Natural killer cell (primary cell): ENCODE results near the gene CACNA1S. TPM values are rescaled to one million over a fixed set of nuclear protein-coding genes. Genes with fewer than 3 reads are reported as not detected.

Experiments used
- ATAC-seq, 3 donors: fragments of 150-1000 bp in 2 of 3; fragments of 200-7000 bp in 1 of 3; cut with Tn5 transposase; 1 replicate in 1 of 3; 2 replicates in 2 of 3; pipeline ENCODE4 v1.10.0; 2021; ENCODE audit warnings: mild to moderate bottlenecking in 2 of 3, moderate library complexity in 2 of 3
- DNase-seq, 2 donors: peaks; one replicate each; pipeline versions ENCODE4 v3.0.0 to v3.0.0-alpha.2; 2013 to 2021; ENCODE audit warnings: mixed read lengths in 1 of 2
- H3K27ac ChIP-seq: one replicate; pipeline ENCODE4 v1.5.1; 2013; ENCODE audit warnings: mild to moderate bottlenecking, low read length
- H3K27me3 ChIP-seq: one replicate; pipeline ENCODE4 v1.6.1; 2013; ENCODE audit warnings: low read length; ENCODE audit not compliant: control insufficient read depth, insufficient read depth
- H3K36me3 ChIP-seq: one replicate; pipeline ENCODE4 v1.6.1; 2013; ENCODE audit warnings: low read length; ENCODE audit not compliant: control insufficient read depth, insufficient read depth
- H3K4me1 ChIP-seq: one replicate; pipeline ENCODE4 v1.6.1; 2013; ENCODE audit warnings: low read length; ENCODE audit not compliant: control insufficient read depth, insufficient read depth
- H3K4me3 ChIP-seq: one replicate; pipeline ENCODE4 v1.5.1; 2013; ENCODE audit warnings: low read length
- H3K9me3 ChIP-seq: one replicate; pipeline ENCODE4 v1.6.1; 2013; ENCODE audit warnings: low read length; ENCODE audit not compliant: control insufficient read depth, insufficient read depth
- H3K27ac Mint-ChIP-seq, 2 donors: one replicate each; pipeline ENCODE4 v1.8.0; 2022; ENCODE audit warnings: mild to moderate bottlenecking in 2 of 2, mixed read lengths in 2 of 2, moderate library complexity in 1 of 2
- H3K27me3 Mint-ChIP-seq, 2 donors: one replicate each; pipeline ENCODE4 v1.8.0; 2022; ENCODE audit warnings: low read depth in 2 of 2, mixed read lengths in 2 of 2
- H3K36me3 Mint-ChIP-seq: one replicate; pipeline ENCODE4 v1.8.0; 2022; ENCODE audit warnings: mixed read lengths
- H3K4me1 Mint-ChIP-seq, 2 donors: one replicate each; pipeline ENCODE4 v1.8.0; 2022; ENCODE audit warnings: mixed read lengths in 2 of 2
- H3K4me3 Mint-ChIP-seq: one replicate; pipeline ENCODE4 v1.8.0; 2022; ENCODE audit warnings: mild to moderate bottlenecking, moderate library complexity, mixed read lengths
- H3K9me3 Mint-ChIP-seq, 2 donors: one replicate each; pipeline ENCODE4 v1.8.0; 2022; ENCODE audit warnings: mixed read lengths in 2 of 2
- WGBS: methylation state at CpG from one replicate; pipeline ENCODE4 v1.1.7; 2013; ENCODE audit warnings: missing lambda C conversion rate; ENCODE audit not compliant: insufficient coverage; 5-methylcytosine and 5-hydroxymethylcytosine counted together
- intact Hi-C: fragments of 100-400 bp; cut with micrococcal nuclease; formaldehyde crosslinking; loops from one replicate; pipeline ENCODE4 v1.14.2; 2022
- total RNA-seq, 4 donors: library from RNA; stranded (reverse); fragments of 120-200 nt in 1 of 4; gene quantifications; one replicate each; pipeline versions ENCODE4 v1.2.3 to v1.2.4, GENCODE V29; 2013 to 2022
- TF ChIP-seq, protein P1 (sequence below): fragments of 200-600 bp; IDR thresholded peaks from one replicate; pipeline ENCODE4 v1.8.0; 2022; ENCODE audit warnings: antibody characterized with exemption

CACNA1S gene
- total RNA-seq, 3 donors from 2014 or later (not counting 1 experiment from before 2014, with no cell fraction given): not detected

DNA sequence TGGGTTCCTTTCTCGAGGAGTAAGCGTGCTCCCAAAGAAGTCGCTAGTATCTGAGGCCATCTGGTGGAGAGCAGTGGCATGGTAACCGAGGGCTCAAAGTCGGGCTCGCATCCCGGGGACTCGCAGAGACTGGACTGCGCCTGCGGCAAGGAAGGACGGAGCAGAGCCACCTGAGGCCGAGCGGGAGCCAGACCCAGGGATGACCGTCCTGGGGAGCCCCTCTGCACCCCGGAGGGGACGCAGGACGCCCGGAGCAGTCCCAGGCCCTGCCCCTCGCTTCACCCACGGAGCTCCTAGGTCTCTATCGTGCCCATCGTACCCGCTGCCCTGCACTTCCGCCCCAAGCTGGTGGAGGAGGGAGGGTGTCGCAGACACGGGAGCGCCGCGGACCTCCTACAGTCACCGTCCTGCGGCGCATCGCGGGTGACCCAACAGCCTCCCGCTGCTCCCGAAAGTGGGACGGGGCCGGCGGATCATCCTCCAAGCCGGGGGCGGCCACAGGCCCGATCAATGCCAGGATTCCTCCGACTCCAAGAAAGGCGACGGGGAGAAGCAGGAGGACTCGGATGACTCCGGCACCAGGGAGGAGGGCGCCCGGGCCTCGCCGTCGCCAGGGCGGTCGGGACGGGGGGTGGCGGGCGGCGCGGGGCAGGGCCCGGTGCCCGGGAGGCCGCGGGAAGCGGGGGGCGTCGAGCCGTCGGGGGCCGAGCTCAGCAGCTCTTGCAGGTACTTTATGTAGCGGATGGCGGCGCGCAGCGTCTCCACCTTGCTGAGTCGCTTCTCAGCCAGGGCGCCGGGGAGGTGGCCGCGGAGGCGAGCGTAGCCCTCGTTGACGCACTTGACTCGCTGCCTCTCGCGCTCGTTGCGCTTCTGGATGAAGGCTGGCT lies 2.3 kb upstream of the CACNA1S start:
- peak overlapping the region in 1 of 2 donors; percentile 88 for H3K27ac Mint-ChIP-seq
- intact Hi-C loops: loop anchor here (5.0 kb wide), 1 partner anchor 492 kb away; the partner anchor contains the start of gene KIF14
- Histone ChIP-seq H3K27ac (no peak overlapping the region), H3K4me1 (peaks cover 9% of the 10 kb centered on the region), H3K9me3 (no peaks in the 10 kb centered on the region), H3K4me3 (peak overlapping the region; percentile 52), H3K27me3 (peaks cover 7% of the 10 kb centered on the region), H3K36me3 (no peaks in the 10 kb centered on the region)
- H3K36me3 Mint-ChIP-seq: no peaks in the 10 kb centered on the region
- peaks cover 7 to 13% of the 10 kb centered on the region in 2 donors for H3K27me3 Mint-ChIP-seq
- DNase-seq (peak; percentile 56 to 85), ATAC-seq (peak; percentile 86 to 87 (median 87))
- TF ChIP-seq, protein P1, sequence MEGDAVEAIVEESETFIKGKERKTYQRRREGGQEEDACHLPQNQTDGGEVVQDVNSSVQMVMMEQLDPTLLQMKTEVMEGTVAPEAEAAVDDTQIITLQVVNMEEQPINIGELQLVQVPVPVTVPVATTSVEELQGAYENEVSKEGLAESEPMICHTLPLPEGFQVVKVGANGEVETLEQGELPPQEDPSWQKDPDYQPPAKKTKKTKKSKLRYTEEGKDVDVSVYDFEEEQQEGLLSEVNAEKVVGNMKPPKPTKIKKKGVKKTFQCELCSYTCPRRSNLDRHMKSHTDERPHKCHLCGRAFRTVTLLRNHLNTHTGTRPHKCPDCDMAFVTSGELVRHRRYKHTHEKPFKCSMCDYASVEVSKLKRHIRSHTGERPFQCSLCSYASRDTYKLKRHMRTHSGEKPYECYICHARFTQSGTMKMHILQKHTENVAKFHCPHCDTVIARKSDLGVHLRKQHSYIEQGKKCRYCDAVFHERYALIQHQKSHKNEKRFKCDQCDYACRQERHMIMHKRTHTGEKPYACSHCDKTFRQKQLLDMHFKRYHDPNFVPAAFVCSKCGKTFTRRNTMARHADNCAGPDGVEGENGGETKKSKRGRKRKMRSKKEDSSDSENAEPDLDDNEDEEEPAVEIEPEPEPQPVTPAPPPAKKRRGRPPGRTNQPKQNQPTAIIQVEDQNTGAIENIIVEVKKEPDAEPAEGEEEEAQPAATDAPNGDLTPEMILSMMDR: peak; percentile 72
- H3K9me3 Mint-ChIP-seq: no peaks in the 10 kb centered on the region
- peaks cover 8 to 12% of the 10 kb centered on the region in 2 donors for H3K4me1 Mint-ChIP-seq
- H3K4me3 Mint-ChIP-seq: peak overlapping the region; percentile 91
- whole genome bisulfite sequencing: 6% methylated on average over 88 of the region's 88 CpGs

DNA sequence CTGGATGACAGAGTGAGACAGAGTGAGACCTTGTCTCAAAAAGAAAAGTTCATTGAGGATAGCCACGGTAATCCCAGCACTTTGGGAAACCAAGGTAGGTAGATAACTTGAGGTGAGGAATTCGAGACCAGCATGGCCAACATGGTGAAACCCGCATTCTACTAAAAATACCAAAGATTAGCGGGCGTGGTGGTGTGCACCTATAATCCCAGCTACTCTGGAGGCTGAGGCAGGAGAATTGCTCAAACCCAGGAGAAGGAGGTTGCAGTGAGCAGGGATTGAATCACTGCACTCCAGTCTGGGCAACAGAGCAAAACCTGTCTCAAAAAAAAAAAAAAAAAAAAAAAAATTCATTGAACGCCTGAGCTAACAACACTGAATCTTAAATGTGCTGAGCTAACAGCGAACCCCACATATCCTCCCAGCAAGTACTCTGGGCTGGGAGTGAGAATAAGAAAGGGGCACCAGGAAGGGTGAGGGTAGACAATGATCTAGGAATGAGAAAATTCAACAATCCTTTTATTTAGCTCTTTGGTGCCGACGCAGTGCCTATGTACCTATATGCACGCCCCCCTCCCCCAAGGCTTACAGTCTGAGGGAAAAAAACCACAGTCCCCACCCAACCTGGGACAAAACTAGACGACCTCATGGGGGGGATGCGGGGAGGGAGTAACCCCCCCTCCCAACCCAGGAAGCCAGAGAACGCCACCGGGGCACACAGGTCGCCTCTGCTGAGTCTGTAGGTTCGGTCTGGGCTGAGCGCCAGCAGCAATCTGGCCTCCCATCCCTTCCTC lies 1.4 kb upstream of the CACNA1S start:
- H3K27ac Mint-ChIP-seq: peak overlapping the region in 1 of 2 donors; percentile 88
- H3K4me3 ChIP-seq: peak overlapping the region; percentile 52
- peak overlapping the region; percentile 91 for H3K4me3 Mint-ChIP-seq
- intact Hi-C loops: loop anchor here (5.0 kb wide), 1 partner anchor 491 kb away; the partner anchor contains the start of gene KIF14
- WGBS: 28% methylated on average over 14 of the region's 17 CpGs
- peaks cover 9% of the 10 kb centered on the region for H3K4me1 ChIP-seq
- TF ChIP-seq, protein P1: no peak
- H3K36me3 ChIP-seq: no peaks in the 10 kb centered on the region
- ATAC-seq (no peak), DNase-seq (no peak)
- no peak overlapping the region for H3K27ac ChIP-seq
- H3K4me1 Mint-ChIP-seq: peaks cover 8 to 12% of the 10 kb centered on the region in 2 donors
- no peaks in the 10 kb centered on the region for H3K36me3 Mint-ChIP-seq
- peaks cover 7 to 13% of the 10 kb centered on the region in 2 donors for H3K27me3 Mint-ChIP-seq
- H3K27me3 ChIP-seq: peaks cover 7% of the 10 kb centered on the region
- H3K9me3 ChIP-seq: no peaks in the 10 kb centered on the region
- no peaks in the 10 kb centered on the region for H3K9me3 Mint-ChIP-seq

DNA sequence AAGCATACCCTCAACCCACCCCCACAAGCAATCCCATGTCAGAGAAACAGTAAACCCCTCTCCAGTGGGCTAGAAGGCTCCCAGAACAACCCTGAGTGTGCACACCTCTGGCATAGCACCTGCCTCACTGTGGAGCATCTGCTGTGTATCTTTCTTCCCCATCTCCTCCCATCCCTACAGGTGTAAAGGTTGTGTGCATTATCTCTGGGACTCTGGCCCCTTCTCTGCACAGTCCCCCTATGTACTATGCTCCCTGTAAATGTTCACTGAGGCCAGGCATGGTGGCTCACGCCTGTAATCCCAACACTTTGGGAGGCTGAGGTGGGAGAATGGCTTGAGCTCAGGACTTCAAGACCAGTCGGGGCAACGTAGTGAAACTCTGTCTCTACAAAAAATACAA lies 700 bp upstream of the CACNA1S start:
- intact Hi-C loops: loop anchor here (5.0 kb wide), 1 partner anchor 491 kb away; the partner anchor contains the start of gene KIF14
- Histone ChIP-seq H3K9me3 (no peaks in the 10 kb centered on the region), H3K36me3 (no peaks in the 10 kb centered on the region), H3K27me3 (peaks cover 7% of the 10 kb centered on the region), H3K27ac (no peak overlapping the region), H3K4me1 (peaks cover 9% of the 10 kb centered on the region), H3K4me3 (no peak overlapping the region)
- H3K36me3 Mint-ChIP-seq: no peaks in the 10 kb centered on the region
- no peak for DNase-seq
- WGBS: 87% methylated on average over 3 of the region's 3 CpGs
- TF ChIP-seq, protein P1: no peak
- H3K27me3 Mint-ChIP-seq: peaks cover 7 to 13% of the 10 kb centered on the region in 2 donors
- no peaks in the 10 kb centered on the region for H3K9me3 Mint-ChIP-seq
- H3K4me1 Mint-ChIP-seq: peaks cover 8 to 12% of the 10 kb centered on the region in 2 donors
- peak overlapping the region; percentile 47 for H3K4me3 Mint-ChIP-seq
- no peak overlapping the region for H3K27ac Mint-ChIP-seq
- ATAC-seq: no peak
